ENCODE results near the gene TMEM201.

DNA sequence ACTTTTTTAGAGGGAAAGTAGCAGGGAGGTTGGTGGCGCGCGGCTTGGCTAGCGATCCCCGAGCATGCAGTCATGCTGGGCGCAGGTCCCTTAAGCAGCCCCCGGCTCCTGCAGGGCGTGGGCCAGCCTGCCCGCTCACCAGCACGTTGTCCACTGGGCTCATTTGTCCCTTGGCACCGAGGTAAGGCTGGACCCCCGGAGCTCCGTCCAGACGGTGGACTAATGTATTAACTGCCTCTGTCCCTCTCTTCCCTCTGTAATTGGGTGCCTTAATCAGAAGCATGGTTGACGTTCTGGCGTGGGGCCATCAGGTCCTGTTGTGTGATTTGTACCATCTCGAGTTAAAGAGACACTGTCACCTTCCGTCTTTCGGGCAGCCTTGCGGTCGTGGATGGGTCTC lies 17.7 kb downstream of the TMEM201 start:
- no peak for TF ChIP-seq ZNF830 (CRISPR knock-in tag; IDR thresholded peaks at IDR 0.05)
- no peak for TF ChIP-seq MXD1 (CRISPR knock-in tag; IDR thresholded peaks at IDR 0.05; ENCODE audit: borderline replicate concordance, poor library complexity, severe bottlenecking)
- TF ChIP-seq, protein P1, sequence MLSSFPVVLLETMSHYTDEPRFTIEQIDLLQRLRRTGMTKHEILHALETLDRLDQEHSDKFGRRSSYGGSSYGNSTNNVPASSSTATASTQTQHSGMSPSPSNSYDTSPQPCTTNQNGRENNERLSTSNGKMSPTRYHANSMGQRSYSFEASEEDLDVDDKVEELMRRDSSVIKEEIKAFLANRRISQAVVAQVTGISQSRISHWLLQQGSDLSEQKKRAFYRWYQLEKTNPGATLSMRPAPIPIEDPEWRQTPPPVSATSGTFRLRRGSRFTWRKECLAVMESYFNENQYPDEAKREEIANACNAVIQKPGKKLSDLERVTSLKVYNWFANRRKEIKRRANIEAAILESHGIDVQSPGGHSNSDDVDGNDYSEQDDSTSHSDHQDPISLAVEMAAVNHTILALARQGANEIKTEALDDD (IDR thresholded peaks at IDR 0.05): no peak
- TF ChIP-seq, protein P2, sequence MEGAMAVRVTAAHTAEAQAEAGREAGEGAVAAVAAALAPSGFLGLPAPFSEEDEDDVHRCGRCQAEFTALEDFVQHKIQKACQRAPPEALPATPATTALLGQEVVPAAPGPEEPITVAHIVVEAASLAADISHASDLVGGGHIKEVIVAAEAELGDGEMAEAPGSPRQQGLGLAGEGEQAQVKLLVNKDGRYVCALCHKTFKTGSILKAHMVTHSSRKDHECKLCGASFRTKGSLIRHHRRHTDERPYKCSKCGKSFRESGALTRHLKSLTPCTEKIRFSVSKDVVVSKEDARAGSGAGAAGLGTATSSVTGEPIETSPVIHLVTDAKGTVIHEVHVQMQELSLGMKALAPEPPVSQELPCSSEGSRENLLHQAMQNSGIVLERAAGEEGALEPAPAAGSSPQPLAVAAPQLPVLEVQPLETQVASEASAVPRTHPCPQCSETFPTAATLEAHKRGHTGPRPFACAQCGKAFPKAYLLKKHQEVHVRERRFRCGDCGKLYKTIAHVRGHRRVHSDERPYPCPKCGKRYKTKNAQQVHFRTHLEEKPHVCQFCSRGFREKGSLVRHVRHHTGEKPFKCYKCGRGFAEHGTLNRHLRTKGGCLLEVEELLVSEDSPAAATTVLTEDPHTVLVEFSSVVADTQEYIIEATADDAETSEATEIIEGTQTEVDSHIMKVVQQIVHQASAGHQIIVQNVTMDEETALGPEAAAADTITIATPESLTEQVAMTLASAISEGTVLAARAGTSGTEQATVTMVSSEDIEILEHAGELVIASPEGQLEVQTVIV (CRISPR knock-in tag; IDR thresholded peaks at IDR 0.05; ENCODE audit: borderline replicate concordance): no peak

All from K562 (cell line).